ENCODE measurements around the gene RPP25L. TPM values are rescaled to one million over a fixed set of nuclear protein-coding genes. Genes with fewer than 3 reads are reported as not detected.

The RPP25L gene
- total RNA-seq, 1 experiment from 2014 or later, result 24.5 TPM

GRCh38 chr9:34575862-34576596 lies 35.9 kb downstream of the RPP25L start:
- peaks cover 49% of the 10 kb centered on the region for H3K4me1 Mint-ChIP-seq
- H3K36me3 Mint-ChIP-seq, result no peaks in the 10 kb centered on the region
- ChIA-PET CTCF (interaction anchor here (0.8 to 7.4 kb wide), 6 partner anchors 13 to 172 kb away, joined by 4 to 109 read pairs (median 28); partner anchors contain the start of gene DCTN3), POLR2A (no interaction called here)
- no peak overlapping the region for H3K27ac Mint-ChIP-seq
- DNase-seq (ENCODE audit: low spot score), result no peak
- H3K27me3 Mint-ChIP-seq (ENCODE audit: low read depth), result peaks cover 53% of the 10 kb centered on the region
- 0 out of 2 replicates have a peak, but pooled peaks have one; percentile 26 for TF ChIP-seq SMAD3 (CRISPR knock-in tag; IDR thresholded peaks at IDR 0.05; ENCODE audit: borderline replicate concordance)
- TF ChIP-seq ZNF232 (CRISPR knock-in tag; IDR thresholded peaks at IDR 0.05), result no peak
- no peak overlapping the region for H3K4me3 Mint-ChIP-seq
- H3K9me3 Mint-ChIP-seq, result no peaks in the 10 kb centered on the region
- ATAC-seq, result no peak

DNA sequence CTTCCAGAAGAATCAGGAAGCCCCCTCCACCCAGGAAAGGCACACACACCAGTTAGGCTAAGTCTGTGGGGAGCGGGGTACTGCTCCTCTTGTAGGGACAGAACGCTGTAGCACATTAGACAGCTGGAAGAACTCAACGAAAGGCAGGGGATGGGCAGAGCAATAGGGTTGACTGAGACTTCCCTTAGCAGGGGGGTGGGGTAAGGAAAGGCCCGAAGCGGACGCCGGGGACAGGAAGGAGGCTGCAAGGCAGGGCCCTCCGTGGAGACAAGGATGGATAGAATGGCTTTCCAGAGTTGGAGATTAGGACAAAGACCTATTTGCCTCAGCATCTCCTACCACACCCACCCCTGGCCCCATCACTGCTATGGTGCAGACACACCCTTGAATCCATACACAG lies 36.7 kb downstream of the RPP25L start:
- Mint-ChIP-seq H3K9me3 (no peaks in the 10 kb centered on the region), H3K36me3 (no peaks in the 10 kb centered on the region), H3K27ac (no peak overlapping the region), H3K4me1 (peaks cover 43% of the 10 kb centered on the region), H3K27me3 (ENCODE audit: low read depth) (peaks cover 46% of the 10 kb centered on the region), H3K4me3 (no peak overlapping the region)
- CTCF ChIA-PET, result interaction anchor here (2.5 to 7.4 kb wide), 3 partner anchors 12 to 28 kb away, joined by 11 to 109 read pairs (median 37); no protein-coding TSS in a partner anchor
- ATAC-seq, result no peak
- POLR2A ChIA-PET, result no interaction called here
- TF ChIP-seq ZNF281 (CRISPR knock-in tag; IDR thresholded peaks at IDR 0.05), result no peak
- TF ChIP-seq IRF2 (CRISPR knock-in tag; IDR thresholded peaks at IDR 0.05; ENCODE audit: borderline replicate concordance, low read depth), result no peak
- TF ChIP-seq, protein P1, sequence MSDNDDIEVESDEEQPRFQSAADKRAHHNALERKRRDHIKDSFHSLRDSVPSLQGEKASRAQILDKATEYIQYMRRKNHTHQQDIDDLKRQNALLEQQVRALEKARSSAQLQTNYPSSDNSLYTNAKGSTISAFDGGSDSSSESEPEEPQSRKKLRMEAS (CRISPR knock-in tag; IDR thresholded peaks at IDR 0.05), result no peak
- TF ChIP-seq, protein P2, sequence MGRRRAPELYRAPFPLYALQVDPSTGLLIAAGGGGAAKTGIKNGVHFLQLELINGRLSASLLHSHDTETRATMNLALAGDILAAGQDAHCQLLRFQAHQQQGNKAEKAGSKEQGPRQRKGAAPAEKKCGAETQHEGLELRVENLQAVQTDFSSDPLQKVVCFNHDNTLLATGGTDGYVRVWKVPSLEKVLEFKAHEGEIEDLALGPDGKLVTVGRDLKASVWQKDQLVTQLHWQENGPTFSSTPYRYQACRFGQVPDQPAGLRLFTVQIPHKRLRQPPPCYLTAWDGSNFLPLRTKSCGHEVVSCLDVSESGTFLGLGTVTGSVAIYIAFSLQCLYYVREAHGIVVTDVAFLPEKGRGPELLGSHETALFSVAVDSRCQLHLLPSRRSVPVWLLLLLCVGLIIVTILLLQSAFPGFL (CRISPR knock-in tag; IDR thresholded peaks at IDR 0.05; ENCODE audit: borderline replicate concordance), result no peak
- TF ChIP-seq FOXP4 (CRISPR knock-in tag; IDR thresholded peaks at IDR 0.05), result no peak
- no peak for TF ChIP-seq SOX15 (CRISPR knock-in tag; IDR thresholded peaks at IDR 0.05)
- TF ChIP-seq EMX1 (CRISPR knock-in tag; IDR thresholded peaks at IDR 0.05), result no peak
- no peak for TF ChIP-seq ATF6 (CRISPR knock-in tag; IDR thresholded peaks at IDR 0.05)
- TF ChIP-seq E2F4 (CRISPR knock-in tag; IDR thresholded peaks at IDR 0.05; ENCODE audit: borderline replicate concordance, low read depth), result no peak
- no peak for TF ChIP-seq TEAD1 (CRISPR knock-in tag; IDR thresholded peaks at IDR 0.05)
- TF ChIP-seq NFYB (CRISPR knock-in tag; conservative IDR thresholded peaks at IDR 0.05; ENCODE audit: low read depth), result no peak
- no peak for TF ChIP-seq RORB (CRISPR knock-in tag; IDR thresholded peaks at IDR 0.05)
- TF ChIP-seq USF2 (CRISPR knock-in tag; IDR thresholded peaks at IDR 0.05), result no peak
- no peak for TF ChIP-seq JAZF1 (CRISPR knock-in tag; IDR thresholded peaks at IDR 0.05)
- TF ChIP-seq SMAD4 (CRISPR knock-in tag; IDR thresholded peaks at IDR 0.05), result no peak
- TF ChIP-seq HMGA2 (CRISPR knock-in tag; IDR thresholded peaks at IDR 0.05), result no peak
- TF ChIP-seq FOXJ3 (CRISPR knock-in tag; IDR thresholded peaks at IDR 0.05; ENCODE audit: borderline replicate concordance), result no peak
- TF ChIP-seq SP1 (CRISPR knock-in tag; conservative IDR thresholded peaks at IDR 0.05), result no peak
- no peak for TF ChIP-seq ZNF396 (CRISPR knock-in tag; IDR thresholded peaks at IDR 0.05; ENCODE audit: borderline replicate concordance)
- TF ChIP-seq, protein P3, sequence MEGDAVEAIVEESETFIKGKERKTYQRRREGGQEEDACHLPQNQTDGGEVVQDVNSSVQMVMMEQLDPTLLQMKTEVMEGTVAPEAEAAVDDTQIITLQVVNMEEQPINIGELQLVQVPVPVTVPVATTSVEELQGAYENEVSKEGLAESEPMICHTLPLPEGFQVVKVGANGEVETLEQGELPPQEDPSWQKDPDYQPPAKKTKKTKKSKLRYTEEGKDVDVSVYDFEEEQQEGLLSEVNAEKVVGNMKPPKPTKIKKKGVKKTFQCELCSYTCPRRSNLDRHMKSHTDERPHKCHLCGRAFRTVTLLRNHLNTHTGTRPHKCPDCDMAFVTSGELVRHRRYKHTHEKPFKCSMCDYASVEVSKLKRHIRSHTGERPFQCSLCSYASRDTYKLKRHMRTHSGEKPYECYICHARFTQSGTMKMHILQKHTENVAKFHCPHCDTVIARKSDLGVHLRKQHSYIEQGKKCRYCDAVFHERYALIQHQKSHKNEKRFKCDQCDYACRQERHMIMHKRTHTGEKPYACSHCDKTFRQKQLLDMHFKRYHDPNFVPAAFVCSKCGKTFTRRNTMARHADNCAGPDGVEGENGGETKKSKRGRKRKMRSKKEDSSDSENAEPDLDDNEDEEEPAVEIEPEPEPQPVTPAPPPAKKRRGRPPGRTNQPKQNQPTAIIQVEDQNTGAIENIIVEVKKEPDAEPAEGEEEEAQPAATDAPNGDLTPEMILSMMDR (IDR thresholded peaks at IDR 0.05), result no peak
- no peak for DNase-seq (ENCODE audit: low spot score)
